HEK293 (cell line): ENCODE measurements around the gene CCDC167.

Experiments used
- ZBTB8A ChIP-seq: fragments of 450-650 bp; formaldehyde crosslinking; IDR thresholded peaks from 2 replicates; pipeline ENCODE4 v1.5.1; 2016; ENCODE audit warnings: missing biosample characterization, missing genetic modification characterization
- TF ChIP-seq, protein P1 (sequence below): fragments of 450-650 bp; formaldehyde crosslinking; IDR thresholded peaks from 2 replicates; pipeline ENCODE4 v1.5.1; 2016; ENCODE audit warnings: missing biosample characterization, missing genetic modification characterization, low read depth

DNA sequence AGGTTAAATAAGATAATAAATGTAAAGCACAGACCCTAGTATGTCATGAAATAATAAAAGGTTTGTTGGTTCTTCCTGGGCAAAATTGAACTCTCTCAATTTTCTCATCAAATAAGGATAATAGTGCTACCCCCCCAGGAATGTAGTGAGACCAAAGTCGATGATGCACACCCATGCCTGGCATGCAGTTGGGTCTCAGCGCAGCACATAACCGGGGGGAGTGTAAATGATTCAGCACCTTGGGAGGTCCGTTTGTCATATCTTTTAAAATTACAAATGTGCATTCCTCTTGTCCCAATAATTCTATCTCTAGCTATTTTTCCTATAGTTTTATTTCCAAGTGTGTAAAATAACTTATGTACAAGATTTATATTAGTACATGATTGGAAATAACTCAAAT is 31.3 kb upstream of the CCDC167 start:
- TF ChIP-seq, protein P1, sequence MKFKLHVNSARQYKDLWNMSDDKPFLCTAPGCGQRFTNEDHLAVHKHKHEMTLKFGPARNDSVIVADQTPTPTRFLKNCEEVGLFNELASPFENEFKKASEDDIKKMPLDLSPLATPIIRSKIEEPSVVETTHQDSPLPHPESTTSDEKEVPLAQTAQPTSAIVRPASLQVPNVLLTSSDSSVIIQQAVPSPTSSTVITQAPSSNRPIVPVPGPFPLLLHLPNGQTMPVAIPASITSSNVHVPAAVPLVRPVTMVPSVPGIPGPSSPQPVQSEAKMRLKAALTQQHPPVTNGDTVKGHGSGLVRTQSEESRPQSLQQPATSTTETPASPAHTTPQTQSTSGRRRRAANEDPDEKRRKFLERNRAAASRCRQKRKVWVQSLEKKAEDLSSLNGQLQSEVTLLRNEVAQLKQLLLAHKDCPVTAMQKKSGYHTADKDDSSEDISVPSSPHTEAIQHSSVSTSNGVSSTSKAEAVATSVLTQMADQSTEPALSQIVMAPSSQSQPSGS (tag by site-specific recombination) = no peak
- no peak for TF ChIP-seq ZBTB8A (tag by site-specific recombination)
